Effector memory CD4-positive, alpha-beta T cell (primary cell): Measurements from ENCODE around the gene SLC24A4.

ENCODE experiments used
- DNase-seq, 3 donors: peaks; one replicate each; pipeline ENCODE4 v3.0.0-alpha.2; 2020
- H3K27ac ChIP-seq: 2 replicates; pipeline ENCODE4 v1.7.0; 2013; ENCODE audit warnings: mild to moderate bottlenecking, low read length, moderate library complexity; ENCODE audit not compliant: insufficient read depth, poor library complexity, severe bottlenecking
- H3K27me3 ChIP-seq: replicated peaks from 2 replicates; pipeline ENCODE4 v1.7.0; 2013; ENCODE audit warnings: mild to moderate bottlenecking, low read length; ENCODE audit not compliant: insufficient read depth, control insufficient read depth, poor library complexity, severe bottlenecking
- H3K36me3 ChIP-seq: 2 replicates; pipeline ENCODE4 v1.7.0; 2013; ENCODE audit warnings: mild to moderate bottlenecking, low read length, moderate library complexity; ENCODE audit not compliant: control insufficient read depth, insufficient read depth
- H3K4me1 ChIP-seq: 2 replicates; pipeline ENCODE4 v1.7.0; 2013; ENCODE audit warnings: low read length, mild to moderate bottlenecking; ENCODE audit not compliant: control insufficient read depth, insufficient read depth, poor library complexity, severe bottlenecking
- H3K4me3 ChIP-seq: 2 replicates; pipeline ENCODE4 v1.7.0; 2013; ENCODE audit warnings: low read length, low read depth, mild to moderate bottlenecking; ENCODE audit not compliant: insufficient read depth, poor library complexity, severe bottlenecking
- H3K9me3 ChIP-seq: 2 replicates; pipeline ENCODE4 v1.7.0; 2013; ENCODE audit warnings: mild to moderate bottlenecking, low read length, moderate library complexity; ENCODE audit not compliant: control insufficient read depth

The SLC24A4 gene

DNA sequence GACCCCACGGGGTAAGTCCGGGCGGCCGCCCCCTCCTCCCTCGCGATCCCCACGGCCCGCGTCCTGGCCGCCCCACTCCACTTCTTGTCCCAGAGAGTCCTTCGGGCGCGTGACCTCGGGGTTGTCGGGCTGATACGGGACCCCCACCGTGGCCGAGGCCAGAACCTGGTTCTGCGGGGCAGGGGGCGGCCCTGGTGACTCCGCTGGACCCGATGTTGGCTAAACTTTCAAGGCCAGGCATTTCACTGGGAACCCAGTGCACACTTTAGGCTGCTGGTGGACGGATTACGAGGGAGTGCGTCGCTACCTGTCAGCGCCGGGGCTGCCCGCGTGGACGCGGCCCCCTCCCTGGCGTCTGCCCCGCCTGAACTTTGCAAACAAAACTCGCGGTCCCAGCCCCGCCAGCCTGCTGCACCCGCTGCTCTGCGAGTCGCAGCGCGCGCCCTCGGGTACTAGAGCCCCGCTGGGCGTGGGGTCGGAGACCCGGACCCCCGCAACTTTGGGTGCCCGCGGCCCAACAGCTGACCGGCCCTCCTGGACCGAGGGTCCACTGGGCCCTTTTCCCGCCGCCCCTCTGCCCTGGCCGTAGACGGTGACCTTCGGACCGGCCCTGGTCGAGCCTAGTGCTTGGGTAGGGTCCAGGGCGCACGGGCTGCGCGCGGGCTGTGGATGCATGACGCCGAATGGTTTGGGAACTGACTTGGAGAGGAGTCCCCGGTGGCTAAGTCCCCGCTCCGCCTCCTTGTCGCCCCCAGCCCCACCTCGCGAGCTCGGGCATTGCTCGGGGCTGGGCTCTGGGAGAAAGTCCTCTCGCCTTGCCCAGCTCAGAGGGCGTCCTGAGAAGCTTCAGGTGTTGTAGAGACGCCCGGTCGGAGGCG, 191.2 kb downstream of the SLC24A4 start:
- peak overlapping the region; percentile 52 for H3K4me3 ChIP-seq
- H3K9me3 ChIP-seq = no peaks in the 10 kb centered on the region
- H3K4me1 ChIP-seq = peaks cover 7% of the 10 kb centered on the region
- DNase-seq = no peak
- H3K27me3 ChIP-seq = no peaks in the 10 kb centered on the region
- no peak overlapping the region for H3K27ac ChIP-seq
- no peaks in the 10 kb centered on the region for H3K36me3 ChIP-seq

- no peak for DNase-seq
- Histone ChIP-seq H3K9me3 (no peaks in the 10 kb centered on the region), H3K27ac (no peak overlapping the region), H3K4me3 (no peak overlapping the region), H3K4me1 (peaks cover 7% of the 10 kb centered on the region), H3K36me3 (no peaks in the 10 kb centered on the region), H3K27me3 (no peaks in the 10 kb centered on the region)
Measured at GRCh38 chr14:92514844-92515514, 192.0 kb downstream of the SLC24A4 start.

DNA sequence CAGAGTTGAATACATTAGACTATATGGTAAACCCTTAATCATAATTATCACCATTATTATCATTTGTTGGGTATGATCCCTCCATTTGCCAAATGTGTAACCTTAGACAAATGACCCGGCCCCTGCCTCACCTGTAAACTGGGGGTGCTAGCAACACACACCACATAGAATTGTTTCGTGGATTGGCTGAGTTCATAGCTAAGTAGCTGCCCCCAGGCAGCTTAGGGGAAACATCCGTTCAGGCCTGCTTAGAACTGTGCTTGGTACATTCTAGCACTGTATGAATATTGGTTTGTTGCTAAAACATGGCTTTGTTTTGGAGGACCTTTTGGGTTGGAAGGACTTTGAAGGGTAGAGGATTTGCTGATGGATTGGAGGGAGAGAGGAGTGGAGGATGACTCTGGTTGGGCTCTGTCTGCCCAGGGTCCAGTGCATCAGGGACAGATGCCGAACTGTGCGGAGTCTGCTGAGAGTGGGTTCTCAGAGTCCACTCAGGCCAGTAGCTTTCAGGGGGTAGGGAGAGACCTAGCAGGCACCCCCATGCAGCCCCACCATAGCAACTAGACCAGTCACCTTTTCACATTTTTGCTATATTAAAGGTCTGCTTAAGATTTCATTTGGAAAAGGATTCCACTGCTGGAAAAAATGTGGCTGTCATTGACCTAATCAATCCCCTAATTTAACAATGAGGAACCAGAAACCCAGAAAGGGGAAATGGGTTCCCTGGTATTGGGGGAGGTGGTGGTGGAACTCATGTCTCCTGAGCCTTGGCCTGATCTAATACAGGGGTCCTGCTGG, 192.8 kb downstream of the SLC24A4 start:
- Histone ChIP-seq H3K36me3 (no peaks in the 10 kb centered on the region), H3K27me3 (no peaks in the 10 kb centered on the region), H3K27ac (no peak overlapping the region), H3K4me1 (peaks cover 7% of the 10 kb centered on the region), H3K4me3 (no peak overlapping the region), H3K9me3 (no peaks in the 10 kb centered on the region)
- no peak for DNase-seq

GRCh38 chr14:92516344-92516965, 193.5 kb downstream of the SLC24A4 start:
- no peak overlapping the region for H3K27ac ChIP-seq
- H3K4me3 ChIP-seq = no peak overlapping the region
- H3K9me3 ChIP-seq = no peaks in the 10 kb centered on the region
- H3K4me1 ChIP-seq = peaks cover 7% of the 10 kb centered on the region
- H3K36me3 ChIP-seq = no peaks in the 10 kb centered on the region
- H3K27me3 ChIP-seq = no peaks in the 10 kb centered on the region
- no peak for DNase-seq

DNA sequence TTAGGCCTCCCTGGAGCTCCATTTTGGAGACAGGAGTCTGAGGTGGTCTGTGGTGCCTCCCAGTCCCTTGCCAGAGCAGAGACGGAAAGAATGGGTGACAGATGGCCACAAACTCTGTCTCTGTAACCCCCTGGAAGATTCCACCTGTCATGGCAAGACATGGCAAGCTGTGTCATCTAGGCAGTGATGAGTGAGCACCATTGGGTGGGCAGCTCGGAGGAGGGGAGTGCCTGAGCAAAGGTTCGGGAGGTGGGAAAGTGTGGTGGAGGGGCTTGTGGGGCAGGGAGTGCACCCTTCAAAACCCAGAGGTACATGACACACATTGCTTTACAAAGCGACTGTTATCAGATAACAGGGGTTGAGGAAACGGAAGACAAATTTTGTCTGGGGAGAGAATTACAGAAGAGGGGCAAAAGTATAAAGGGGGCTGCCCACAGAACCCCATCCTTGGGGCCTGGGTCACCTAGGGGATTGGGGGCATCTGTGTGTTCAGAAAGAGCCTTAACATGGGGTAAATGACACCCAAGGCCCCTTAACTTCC, 194.1 kb downstream of the SLC24A4 start:
- Histone ChIP-seq H3K4me1 (peaks cover 7% of the 10 kb centered on the region), H3K27me3 (no peaks in the 10 kb centered on the region), H3K27ac (no peak overlapping the region), H3K4me3 (no peak overlapping the region), H3K36me3 (no peaks in the 10 kb centered on the region), H3K9me3 (no peaks in the 10 kb centered on the region)
- DNase-seq = no peak

GRCh38 chr14:92517761-92518160, 194.8 kb downstream of the SLC24A4 start:
- Histone ChIP-seq H3K4me1 (peaks cover 6% of the 10 kb centered on the region), H3K27me3 (no peaks in the 10 kb centered on the region), H3K27ac (no peak overlapping the region), H3K36me3 (no peaks in the 10 kb centered on the region), H3K4me3 (no peak overlapping the region), H3K9me3 (no peaks in the 10 kb centered on the region)
- no peak for DNase-seq

- no peaks in the 10 kb centered on the region for H3K4me1 ChIP-seq
- no peaks in the 10 kb centered on the region for H3K36me3 ChIP-seq
- H3K9me3 ChIP-seq = no peaks in the 10 kb centered on the region
- no peak overlapping the region for H3K27ac ChIP-seq
- H3K27me3 ChIP-seq = no peaks in the 10 kb centered on the region
- no peak overlapping the region for H3K4me3 ChIP-seq
- no peak for DNase-seq
Measured at GRCh38 chr14:92519246-92520101, 196.5 kb downstream of the SLC24A4 start.

GRCh38 chr14:92520102-92521057, 197.4 kb downstream of the SLC24A4 start:
- Histone ChIP-seq H3K27me3 (no peaks in the 10 kb centered on the region), H3K4me1 (no peaks in the 10 kb centered on the region), H3K9me3 (no peaks in the 10 kb centered on the region), H3K4me3 (no peak overlapping the region), H3K36me3 (no peaks in the 10 kb centered on the region), H3K27ac (no peak overlapping the region)
- DNase-seq = no peak
